Stimulated activated CD4-positive, alpha-beta T cell treated with anti-CD3 and anti-CD28 coated beads, Interleukin-2, amount 100 ng/mL, for 24 hours (primary cell): ENCODE results near the gene PNPLA6.

Source experiments
- DNase-seq, 2 donors: peaks; one replicate each; pipeline ENCODE4 v3.0.0-alpha.2; 2020

PNPLA6 gene

DNA sequence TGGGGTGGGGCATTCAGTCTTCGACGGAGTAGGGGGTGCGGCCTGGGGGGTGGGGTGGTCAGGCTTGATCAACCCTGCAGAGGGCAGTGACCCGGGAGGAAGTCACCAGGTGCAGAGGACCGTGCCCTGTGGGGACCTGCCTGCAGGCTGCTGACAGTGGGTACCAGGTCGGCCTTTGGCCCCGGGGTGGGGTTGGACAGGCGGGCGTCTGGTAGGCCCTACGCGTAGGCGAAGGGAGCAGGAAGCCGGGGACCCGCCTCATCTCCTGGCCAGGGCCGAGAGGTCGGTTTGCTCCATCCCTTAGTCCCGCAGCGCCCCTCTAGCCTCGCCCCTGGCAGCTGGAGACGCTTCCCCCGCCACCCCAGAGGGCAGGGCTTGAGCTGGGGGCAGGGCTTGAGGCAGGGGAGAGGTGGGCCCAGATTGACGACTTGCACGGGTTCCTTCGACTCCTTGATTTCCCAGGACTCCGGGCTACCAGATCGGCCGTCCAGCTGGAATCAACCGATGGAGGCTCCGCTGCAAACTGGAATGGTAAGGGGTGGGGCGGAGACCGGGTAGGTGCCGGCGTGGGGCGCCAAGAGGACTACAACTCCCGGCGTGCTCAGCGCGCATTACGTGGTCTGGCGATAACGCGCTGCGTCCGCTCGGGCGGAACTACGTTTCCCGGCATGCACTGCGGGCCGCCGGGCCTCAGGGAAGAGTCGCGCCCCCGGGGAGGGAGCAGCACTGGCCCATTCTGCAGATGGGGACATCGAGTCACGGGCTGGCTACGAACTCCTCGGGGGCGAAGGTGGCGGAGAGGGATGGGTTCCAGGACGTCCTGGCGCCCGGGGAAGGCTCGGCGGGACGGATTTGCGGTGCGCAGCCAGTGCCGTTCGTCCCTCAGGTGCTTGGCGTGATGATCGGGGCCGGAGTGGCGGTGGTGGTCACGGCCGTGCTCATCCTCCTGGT, at the start of gene PNPLA6:
PNPLA6 (plus strand) TSS at position 671 of the 951 bp plus-strand sequence; CDS start at position 743, 72 bp downstream.
- DNase-seq: peak; percentile 95 to 96

DNA sequence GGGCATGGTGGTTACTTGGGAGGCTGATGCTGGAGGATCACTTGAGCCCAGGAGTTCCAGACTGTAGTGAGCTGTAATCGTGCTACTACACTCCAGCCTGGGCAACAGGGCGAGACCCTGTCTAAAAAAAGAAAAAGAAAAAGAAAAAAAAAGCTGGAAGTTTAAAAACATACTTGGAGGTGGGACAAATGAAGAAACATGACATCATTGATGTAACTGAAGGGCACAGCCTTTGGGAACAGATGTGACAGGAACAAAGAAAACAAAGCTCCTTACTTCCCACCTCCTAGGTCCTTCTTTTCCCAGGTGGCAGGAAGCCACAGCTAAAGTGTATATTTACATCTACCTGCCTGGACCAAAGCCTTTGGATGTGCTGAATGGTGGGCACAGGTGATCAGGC, 48.6 kb upstream of the PNPLA6 start:
- no peak for DNase-seq

DNA sequence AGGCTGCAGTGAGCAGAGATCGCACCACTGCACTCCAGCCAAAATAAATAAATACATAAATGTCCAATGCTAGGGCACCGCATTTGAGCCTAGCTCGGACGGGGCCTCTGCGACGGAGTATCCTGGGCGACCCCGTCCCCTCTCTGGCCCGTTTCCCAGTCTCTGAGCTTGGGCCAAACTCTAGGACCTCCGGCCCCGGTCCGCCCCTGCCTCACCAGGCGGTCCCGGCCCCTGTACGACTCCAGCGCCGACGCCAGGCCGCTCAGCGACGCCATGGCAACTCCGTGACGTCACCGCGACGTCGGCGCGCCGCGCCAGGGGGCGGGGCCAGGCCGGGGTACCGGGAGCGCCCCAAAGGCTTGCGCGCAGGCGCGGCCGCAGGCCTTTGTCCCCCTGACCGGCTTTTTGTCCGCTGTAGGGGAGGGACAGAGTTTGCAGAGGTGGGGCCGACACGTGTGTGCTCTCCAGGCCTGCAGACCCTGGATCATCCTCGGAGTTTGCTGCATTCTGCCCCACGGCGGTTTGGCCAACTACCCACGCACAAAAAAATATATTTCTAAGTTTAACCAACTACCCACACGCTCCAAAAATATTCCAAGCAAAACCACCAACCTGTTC, 46.7 kb upstream of the PNPLA6 start, which contains the start of gene PEX11G:
PEX11G (minus strand) TSS at position 300 of the 618 bp plus-strand sequence; CDS start at position 275, 25 bp downstream.
- DNase-seq: peak; percentile 92 to 95

DNA sequence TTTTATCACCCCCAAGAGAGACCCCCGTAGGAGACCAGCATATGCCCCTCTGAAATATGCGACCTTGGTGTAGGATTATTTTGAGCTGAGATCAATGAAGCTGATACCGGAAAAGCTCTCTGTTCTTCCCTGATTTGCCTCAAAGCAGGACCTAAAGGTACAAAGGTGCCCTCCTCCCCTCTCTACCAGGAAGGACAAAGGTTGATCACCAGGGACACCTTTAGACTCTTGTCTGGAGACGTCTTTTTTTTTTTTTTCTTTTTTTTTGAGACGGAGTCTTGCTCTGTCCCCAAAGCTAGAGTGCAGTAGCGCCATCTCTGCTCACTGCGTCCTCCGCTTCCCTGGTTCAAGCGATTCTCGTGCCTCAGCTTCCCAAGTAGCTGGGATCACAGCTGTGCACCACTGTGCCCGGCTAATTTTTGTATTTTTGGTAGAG, 45.9 kb upstream of the PNPLA6 start:
- no peak for DNase-seq

DNA sequence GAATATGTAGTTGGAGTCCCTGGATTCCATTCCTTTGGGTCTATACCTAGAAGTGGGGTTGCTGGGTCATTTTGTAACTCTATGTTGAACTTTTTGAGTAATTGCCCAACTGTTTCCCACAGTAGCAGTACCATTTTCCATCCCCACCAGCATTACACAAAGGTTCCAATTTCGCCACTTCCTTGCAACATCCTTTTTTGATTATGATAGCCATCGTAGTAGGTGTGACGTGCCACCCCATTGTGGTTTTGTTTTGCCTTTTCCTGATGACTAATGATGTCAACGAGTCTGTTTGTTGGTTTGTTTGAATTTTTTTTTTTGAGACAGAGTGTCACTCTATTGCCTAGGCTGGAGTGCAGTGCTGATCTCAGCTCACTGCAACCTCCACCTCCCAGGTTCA, 43.4 kb upstream of the PNPLA6 start:
- peak; percentile 38 to 54 for DNase-seq

DNA sequence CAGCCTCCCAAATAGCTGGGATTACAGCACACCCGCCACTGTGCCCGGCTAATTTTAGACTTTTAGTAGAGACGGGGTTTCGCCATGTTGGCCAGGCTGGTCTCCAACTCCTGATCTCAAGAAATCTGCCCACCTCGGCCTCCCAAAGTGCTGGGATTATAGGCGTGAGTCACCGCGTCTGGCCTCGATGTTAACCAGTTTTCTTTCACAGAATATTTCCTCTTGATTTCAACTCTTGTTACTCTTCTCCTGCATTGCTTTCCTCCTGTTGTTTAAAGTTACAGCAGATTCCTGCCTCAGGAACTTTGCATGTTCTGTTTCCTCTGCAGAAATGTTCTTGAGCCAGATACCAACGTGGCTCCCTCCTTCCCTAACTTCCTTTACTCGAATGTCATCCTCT, 43.0 kb upstream of the PNPLA6 start:
- DNase-seq: no peak

DNA sequence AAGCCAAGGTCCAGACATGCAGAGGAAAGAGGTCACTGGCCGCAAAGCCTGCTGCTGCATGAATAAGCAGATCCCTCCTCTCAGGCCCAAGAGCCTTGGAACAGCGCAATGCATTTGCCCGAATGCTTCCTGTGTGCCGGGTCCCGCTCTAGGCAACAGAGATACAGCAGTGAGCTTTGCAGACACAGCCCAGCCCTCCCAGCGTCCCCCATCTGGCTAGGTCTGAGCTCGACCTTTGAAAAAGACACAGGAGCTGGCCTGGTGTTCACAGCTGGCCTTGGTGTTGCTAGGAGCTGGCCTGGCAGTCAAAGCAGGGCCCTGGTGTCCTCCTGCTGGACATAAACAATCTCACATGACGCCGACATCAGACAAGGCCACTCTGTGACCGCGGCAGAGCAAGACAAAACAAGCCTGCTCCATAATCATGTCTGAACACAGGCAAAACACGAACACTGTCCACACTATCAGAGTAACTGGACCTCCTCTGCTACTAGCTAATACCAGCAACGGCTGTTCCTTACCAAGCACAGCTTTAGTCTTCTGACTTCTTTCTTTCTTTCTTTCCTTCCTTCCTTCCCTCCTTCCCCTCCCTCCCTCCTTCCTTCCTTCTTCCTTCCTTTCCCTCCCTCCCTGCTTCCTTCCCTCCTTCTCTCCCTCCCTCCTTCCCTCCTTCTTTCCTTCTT, 41.0 kb upstream of the PNPLA6 start:
- DNase-seq: no peak

DNA sequence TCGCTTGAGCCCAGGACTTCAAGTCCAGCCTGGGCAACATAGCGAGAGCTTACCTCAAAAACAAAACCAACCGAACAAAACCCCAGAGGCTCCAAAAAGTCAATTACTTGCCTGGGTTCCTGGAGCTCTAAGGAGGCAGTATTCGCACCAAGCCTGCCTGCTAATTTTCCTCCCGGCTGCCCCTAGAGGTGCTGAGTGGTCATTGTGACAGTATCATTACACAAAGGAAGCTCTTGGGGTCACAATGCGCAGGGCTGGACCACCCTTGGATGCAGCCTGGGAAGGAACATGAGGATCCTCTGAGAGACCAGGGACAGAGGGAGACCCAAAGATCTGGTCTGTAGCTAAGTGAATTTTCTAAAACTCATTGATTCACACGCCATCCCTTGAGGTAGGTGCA, 38.2 kb upstream of the PNPLA6 start:
- no peak for DNase-seq

DNA sequence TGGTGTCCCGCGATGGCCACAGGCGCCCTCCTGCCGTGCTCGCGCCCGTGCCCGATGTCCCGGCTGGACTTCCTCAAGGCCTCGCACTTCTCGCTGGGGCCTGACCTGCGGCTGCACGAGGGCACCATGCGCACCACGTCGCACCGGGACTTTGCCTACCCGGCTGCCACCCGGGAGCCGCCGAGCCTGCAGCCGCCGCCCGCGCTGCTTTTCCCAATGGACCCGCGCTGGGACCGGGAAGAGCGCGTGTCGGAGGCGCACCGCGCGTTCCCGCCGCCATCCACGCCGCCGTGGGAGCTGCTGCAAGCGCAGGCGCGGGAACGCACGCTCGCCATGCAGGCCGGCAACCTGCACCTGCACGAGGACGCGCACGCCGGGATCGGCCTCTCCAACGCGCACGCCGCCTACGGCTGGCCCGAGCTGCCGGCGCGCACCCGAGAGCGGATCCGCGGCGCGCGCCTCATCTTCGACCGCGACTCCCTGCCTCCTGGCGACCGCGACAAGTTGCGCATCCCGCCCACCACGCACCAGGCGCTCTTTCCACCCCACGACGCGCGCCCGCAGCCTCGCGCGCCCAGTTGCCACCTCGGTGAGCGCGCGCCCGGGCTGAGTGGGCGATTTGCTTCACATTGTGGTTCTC, 34.6 kb upstream of the PNPLA6 start:
- peak; percentile 60 to 81 for DNase-seq

DNA sequence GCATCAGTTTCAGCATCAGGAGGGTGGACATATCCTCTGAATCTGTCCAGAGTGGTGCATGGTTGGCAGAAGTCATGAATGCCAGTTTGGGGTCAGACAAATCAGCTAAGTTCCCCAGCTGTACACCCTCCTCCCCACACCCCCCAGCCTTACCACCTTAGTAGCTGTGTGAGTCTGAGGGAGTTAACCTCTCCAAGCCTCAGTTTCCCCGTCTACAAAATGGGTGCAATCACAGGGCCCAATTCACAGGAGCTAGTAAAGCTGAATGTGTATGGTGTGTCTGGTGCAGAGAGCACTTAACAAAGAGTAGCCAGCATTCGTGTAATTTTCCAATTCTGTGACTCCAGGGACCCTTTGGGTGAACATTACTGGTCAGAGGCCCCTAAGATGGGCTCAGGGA, 33.0 kb upstream of the PNPLA6 start:
- DNase-seq: no peak

DNA sequence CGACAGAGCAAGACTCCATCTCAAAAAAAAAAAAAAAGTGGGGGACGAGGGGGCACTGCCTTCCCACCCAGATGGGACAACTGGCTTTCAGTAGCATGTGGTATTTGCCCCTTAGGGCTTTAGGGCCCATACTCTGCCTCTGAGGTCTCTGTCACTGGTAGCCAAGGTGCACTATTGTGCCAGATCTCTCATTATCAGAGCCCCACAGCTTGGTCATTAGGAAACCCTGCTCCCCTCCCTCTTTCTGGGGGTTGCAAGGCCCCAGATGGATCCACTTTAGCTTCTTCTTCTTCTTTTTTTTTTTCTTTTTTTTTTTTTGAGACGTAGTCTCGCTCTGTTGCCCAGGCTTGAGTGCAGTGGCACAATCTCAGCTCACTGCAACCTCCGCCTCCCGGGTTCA, 30.8 kb upstream of the PNPLA6 start:
- no peak for DNase-seq

DNA sequence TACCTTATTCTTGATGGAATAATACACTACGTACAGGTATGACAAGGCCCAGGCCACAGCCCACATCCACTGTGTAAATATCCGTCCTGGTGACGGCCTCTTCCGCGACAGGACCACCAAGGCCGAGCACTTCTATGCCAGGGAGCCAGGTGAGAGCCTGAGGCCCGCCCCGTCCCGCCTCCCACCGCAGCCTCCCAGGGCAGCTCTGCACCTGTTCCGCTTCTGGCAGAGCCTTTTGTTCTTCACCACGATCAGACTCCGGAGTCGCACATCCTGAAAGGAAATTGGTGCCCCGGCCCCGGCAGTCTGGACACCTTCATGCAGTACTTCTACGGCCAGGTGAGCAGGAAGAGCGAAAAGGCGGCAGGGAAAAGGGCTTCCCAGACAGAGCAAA, 30.2 kb upstream of the PNPLA6 start:
- no peak for DNase-seq

DNA sequence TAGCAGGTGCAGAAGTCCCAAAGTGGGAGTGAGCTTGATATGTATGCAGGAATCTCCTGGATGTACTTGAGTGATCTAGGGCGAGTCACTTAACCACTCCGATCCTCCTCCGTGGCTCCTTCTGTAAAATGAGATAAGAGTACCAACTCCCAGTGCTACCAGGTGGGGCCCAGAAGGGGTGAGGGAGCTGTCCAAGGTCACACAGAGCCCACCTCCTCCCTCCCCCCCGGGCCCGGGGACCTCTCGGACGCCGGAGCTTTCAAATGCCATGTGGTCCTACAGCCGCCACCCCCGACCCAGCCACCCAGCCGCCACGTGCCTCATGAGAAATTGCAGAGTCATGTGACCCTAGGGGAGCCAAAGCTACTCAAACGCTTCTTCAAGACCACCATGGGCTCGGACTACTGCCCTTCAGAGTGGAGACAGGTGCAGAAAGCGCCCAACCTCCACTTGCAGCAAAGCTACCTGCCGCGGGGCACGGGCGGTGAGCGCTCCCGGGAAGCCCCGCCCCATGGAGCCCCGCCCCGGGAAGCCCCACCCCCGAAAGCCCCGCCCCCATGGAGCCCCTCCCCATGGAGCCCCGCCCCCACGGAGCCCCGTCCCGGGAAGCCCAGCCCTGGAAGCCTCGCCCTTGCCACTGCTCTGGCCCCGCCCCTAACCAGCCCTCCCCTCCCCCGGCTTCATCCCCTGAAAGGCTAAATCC, 29.7 kb upstream of the PNPLA6 start:
- peak; percentile 26 to 47 for DNase-seq

DNA sequence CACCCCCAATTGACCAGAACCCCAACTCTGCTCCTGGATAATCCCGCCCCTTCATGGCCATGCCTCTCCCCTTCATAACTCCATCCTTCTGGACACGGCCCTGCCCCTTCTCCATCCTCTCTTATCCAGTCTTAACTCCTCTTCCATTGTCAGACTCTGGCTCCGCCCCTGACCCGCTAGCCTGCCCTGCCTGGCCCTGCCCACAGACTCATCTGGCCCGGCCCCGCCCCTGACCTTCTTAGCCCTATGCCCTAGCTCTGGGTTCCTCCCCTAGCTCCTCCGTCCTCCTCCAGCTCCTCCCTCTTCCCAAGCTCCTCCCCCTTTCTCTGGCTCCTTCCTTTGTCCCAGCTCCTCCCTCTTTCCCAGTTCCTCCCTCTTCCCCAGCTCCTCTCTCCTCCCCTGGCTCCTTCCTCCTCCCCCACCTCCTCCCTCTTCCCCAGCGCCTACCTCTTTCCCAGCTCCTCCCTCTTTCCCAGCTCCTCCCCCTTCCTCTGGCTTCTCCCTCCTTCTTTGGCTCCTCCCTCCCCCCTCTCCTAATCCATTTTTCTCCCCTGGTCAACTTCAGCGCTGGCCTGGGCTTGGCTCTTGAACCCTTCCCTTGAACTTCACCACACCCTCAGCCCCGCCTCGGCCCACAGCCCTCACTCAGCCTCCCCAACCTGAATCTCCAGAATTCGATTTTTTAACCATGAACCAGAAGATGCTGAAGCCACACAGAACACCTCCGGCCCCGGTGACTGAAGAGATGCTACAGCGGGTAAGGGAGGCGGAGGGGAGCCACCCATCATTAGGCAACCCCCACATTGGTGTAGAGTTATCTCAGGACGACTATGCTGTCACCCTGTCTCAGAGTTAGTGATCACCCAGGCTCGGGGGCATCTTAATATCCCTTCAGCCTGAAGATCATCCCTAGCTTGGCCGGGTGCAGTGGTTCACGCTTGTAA, 28.9 kb upstream of the PNPLA6 start:
- DNase-seq: peak; percentile 44 to 68

DNA sequence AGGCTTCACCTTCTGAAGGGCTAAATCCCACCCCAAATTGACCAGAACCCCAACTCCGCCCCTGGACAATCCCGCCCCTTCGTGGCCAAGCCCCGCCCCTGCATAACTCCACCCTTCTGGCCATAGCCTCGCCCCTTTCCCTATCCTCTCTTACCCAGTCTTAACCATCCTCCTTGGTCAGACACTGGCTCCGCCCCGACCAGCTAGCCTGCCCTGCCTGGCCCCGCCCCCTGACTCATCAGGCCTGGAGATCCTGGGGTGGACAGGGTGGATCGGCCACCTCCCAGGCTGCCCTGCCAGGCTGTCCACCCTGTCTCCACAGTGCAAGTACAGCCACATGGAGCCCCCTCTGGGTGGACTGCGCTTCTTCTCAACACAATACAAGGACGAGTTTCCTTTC, 27.6 kb upstream of the PNPLA6 start:
- peak; percentile 19 to 36 for DNase-seq

DNA sequence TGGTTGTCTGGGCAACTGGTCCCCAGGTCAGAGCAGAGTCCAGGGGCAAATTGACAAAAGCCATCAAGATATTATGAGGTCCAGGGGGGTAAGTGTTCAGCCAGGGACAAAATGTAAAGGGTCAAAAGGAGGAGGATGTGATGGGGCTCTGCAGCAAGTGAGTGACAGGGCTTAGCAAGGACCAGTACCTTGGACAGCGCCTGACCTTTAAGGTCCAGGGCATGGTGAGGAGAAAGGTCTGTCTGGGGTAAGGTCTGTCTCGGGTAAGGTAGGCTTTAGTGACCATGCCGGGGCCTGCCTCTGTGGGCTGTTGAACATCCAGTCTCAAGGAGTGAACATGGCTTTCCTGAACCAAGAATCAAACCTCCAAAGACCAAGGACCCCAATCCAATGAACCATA, 25.9 kb upstream of the PNPLA6 start:
- peak in 1 of 2 donors; percentile 20 for DNase-seq

DNA sequence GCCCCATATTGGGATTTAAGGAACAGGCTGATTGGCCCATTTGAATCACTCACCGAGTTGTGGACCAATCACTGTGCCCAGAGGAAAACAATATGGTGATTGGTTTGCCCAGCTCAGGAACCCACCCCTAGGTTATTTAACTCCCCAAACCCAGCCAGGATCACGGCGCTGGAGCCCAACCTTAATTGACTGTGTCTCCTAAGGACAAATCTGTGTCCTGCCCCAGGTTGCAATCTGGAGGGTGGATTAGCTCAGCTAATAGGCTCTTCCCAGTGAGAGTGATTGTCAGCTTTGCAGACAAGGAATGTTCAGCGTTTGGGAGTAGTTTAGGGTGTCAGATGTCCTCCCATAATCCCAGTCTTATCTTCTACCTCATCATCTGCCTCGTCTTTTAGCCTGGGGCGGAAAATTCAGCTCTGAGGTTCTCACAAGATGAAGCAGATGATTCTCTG, 23.1 kb upstream of the PNPLA6 start:
- DNase-seq: no peak

DNA sequence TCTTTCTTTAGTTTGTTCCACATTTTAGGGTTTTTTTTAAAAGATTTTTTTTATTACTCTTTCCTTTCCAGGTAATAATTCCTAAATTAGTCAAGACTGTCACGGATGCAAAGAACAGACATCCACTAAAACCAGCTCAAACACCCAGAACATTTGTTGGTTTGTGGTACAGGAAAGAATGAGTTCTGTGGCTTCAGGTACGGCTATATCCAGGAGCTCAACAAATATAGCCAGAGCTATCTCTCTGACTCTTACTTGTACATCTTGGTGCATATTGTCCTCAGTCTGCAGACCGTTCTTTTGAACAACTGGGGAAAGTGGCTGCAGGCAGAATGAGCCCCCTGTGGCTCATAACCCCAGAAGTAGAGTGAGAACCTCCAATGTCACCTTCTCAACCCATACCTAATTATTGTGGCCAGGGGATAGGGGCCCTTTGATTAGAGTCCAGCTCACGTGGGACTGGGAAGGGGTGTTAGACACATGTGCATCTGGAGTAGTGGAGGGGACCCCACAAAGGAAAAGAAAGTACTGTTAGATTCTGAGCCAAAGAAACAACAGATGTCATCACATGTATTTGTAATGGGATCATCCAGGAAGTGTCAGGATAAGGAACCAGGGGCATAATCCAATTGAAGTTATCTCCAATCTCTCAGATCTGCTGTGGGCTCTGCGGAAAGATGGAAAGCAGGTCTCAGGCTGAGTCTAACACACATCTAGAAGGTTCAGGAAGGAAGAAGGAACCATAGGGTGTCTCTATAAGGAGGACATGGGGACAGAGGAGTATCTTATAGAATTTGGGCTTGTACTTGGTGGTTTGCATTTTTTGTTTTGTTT, 21.5 kb upstream of the PNPLA6 start:
- DNase-seq: no peak

DNA sequence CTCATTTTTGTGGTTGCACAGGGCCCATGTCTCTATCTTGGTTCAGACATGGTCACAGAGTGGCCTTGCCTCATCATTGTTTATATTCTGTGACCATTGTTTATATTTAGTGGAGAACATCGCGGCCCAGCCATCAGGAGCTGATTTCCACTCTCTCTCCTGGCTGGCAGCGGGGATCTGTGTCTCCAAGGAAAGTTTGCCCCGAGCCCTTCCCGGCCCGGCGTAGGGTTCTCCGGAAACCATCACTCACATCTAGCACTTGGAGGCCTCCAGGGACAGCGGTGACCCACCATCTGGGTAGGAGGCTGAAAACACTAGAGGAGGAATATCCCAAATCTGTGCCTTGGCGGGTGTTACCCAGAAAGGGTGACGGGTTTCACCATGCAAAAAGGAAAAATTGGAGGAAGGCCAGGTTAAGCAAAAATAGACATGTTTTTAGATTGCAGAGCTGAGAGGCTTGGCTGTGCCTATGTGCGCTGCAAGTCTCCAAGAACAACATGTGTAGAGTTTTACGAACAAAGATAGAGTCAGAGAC, 20.3 kb upstream of the PNPLA6 start:
- no peak for DNase-seq
